ENCODE results near the gene GATA6.

Gene GATA6

DNA sequence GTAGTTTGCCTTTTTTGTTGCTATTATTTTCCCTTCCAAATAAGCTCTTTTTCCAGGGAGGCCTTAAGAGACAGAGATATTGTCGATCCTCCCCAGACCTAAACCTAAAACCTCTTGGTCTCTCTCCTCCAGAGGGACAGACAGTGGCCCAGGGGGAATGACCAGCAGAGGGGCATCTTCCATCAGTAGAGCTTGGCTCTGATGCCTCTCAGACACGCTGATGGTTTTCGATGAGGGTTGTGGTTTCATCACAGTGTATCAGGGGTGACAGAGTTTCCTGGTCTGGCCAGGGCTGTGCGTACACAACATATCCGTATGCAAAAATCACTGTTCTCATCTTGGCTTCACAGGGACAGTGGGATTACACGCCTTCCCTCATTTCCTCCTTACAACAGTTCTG, 68.6 kb downstream of the GATA6 start:
- DNase-seq (ENCODE audit: low read depth in 2 of 2, low spot score in 1 of 2) = peak in 1 of 2 donors; percentile 21

DNA sequence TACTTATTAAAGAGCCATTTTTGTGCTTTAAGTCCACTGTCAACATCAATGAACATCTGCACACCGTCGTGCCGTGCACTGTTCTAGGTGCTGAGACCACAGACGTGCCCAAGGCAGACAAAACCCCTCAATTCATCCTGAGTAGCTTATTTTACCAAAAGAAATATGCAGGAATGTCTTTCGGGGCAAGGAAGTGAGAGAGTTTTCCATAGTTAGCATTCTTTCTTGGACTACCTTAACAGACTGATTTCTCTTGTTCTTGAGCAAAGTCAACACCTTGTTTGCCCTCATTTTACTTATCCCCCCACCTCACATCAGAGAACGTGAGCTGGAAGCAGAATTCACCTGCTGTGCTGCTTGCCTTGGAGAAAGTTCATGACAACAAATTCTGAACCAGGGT, 69.3 kb downstream of the GATA6 start:
- DNase-seq (ENCODE audit: low read depth in 2 of 2, low spot score in 1 of 2) = no peak

DNA sequence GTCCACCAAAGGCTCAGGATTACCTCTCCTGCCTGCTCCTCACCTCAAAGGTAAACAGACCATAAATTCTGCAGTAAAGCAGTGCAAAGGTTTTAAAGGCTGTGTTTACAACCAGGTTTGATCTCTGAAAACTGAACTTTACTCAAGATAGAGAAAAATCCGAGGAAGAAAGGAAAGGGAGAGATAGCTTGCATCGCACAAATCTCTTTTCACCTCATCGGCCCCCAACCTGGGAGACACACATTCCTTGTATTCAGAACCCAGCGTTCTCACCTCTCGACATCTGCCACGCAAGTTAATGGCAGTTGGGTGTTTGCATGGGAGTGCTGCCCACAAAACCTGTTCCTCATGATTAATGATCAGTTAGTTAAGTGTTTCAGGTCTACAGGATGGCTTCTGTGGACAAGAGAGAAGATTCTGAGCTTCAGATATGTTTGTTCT, 72.6 kb downstream of the GATA6 start:
- DNase-seq (ENCODE audit: low read depth in 2 of 2, low spot score in 1 of 2) = no peak

DNA sequence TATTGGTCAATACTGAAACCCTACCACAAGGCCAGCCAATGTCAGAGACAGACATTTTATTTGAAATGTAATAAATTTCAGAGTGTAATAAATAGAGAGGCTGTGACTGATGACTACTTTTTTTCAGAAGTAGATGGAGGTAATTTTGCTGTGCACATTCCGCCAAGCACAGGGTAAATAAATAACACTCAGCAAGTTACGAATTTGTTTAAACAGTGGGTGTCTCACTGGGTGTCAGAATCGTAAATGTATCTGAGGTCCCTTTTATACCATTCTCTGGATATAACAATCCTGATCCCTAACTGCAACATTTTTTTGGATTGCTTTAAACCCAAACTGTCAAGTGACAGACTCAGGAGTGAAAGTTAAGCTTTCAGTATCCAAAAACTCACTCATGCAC, 74.1 kb downstream of the GATA6 start:
- DNase-seq (ENCODE audit: low read depth in 2 of 2, low spot score in 1 of 2) = no peak

DNA sequence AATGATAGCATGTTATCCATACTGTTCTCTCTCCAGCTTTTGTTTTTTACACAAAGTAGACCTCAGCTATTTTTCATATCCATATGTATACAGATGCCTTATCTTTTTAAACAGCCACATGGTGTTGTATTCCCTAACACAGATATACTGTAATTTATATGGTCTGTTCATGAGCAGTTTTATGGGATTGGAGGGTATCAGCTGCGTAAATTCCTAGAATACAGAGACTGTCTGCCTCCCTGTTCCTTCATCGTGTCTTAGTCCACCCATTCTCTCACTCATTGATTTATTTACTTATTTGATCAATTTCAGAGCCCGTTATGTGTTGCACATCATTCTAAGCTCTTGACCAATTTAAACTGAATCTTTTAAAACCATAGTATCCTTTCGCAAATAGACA, 80.6 kb downstream of the GATA6 start:
- DNase-seq (ENCODE audit: low read depth in 2 of 2, low spot score in 1 of 2) = no peak

DNA sequence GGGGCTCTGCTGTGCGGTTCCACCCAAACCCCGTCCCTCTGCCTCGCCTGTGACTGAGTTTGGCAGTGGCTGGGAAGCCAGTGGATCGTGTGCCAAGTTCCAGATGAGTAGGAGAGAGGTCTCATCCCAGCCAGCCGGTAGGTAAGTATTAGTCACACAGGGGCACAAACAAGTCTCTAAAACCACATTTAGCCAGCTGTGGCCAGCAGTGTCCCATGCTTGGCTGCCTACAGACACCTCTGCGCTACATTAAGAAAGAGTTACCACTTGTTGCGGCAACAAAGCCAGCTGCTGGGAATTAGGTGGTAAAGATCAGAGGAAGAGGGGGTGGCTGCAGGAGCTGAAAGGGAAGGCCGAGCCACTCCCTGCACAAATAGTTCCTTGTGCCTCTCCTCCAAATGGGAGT, 81.2 kb downstream of the GATA6 start:
- DNase-seq (ENCODE audit: low read depth in 2 of 2, low spot score in 1 of 2) = no peak

All from stimulated activated CD8-positive, alpha-beta memory T cell treated with anti-CD3 and anti-CD28 coated beads, Interleukin-4, amount 100 ng/mL, for 1 hour (primary cell).